Activated CD8-positive, alpha-beta memory T cell treated with anti-CD3 and anti-CD28 coated beads, Interleukin-2, amount 10 ng/mL, durations not matched to agents 7 days and 5 days (primary cell): ENCODE results near the gene ZC3H10. TPM values are rescaled to one million over a fixed set of nuclear protein-coding genes. Genes with fewer than 3 reads are reported as not detected.
"Not testable (repeated sequence)": the region's sequence is repeated elsewhere in the genome, so short reads cannot be mapped to it uniquely, and the experiment has no call there.

Experiments used
- ATAC-seq: fragments of 150-1000 bp; cut with Tn5 transposase; one replicate; pipeline ENCODE4 v1.10.0; 2021; ENCODE audit warnings: moderate library complexity
- CTCF ChIA-PET: fragments of 350-600 bp; sonication (Branson Sonifier 250); formaldehyde crosslinking; loops from one replicate; lab custom pipeline; 2021; ENCODE audit warnings: antibody characterized with exemption; lab: Charles Lee
- DNase-seq: peaks from one replicate; pipeline ENCODE4 v3.0.0-alpha.2; 2020
- H3K27ac Mint-ChIP-seq: one replicate; pipeline ENCODE4 v1.8.0; 2021; ENCODE audit warnings: mild to moderate bottlenecking, mixed read lengths
- H3K27me3 Mint-ChIP-seq: one replicate; pipeline ENCODE4 v1.8.0; 2021; ENCODE audit warnings: mixed read lengths
- H3K36me3 Mint-ChIP-seq: one replicate; pipeline ENCODE4 v1.8.0; 2021; ENCODE audit warnings: mild to moderate bottlenecking, mixed read lengths
- H3K4me1 Mint-ChIP-seq: one replicate; pipeline ENCODE4 v1.8.0; 2021; ENCODE audit warnings: mixed read lengths
- H3K4me3 Mint-ChIP-seq: one replicate; pipeline ENCODE4 v1.8.0; 2021; ENCODE audit warnings: mild to moderate bottlenecking, moderate library complexity, mixed read lengths
- H3K9me3 Mint-ChIP-seq: one replicate; pipeline ENCODE4 v1.8.0; 2022; ENCODE audit warnings: low read depth, mixed read lengths
- total RNA-seq, 2 experiments: library from RNA; stranded (reverse); gene quantifications; one replicate each; pipeline ENCODE4 v1.2.3, GENCODE V29; 2021

Gene ZC3H10
- 10 to 100 TPM; 10.3 to 11.7 TPM for total RNA-seq

DNA sequence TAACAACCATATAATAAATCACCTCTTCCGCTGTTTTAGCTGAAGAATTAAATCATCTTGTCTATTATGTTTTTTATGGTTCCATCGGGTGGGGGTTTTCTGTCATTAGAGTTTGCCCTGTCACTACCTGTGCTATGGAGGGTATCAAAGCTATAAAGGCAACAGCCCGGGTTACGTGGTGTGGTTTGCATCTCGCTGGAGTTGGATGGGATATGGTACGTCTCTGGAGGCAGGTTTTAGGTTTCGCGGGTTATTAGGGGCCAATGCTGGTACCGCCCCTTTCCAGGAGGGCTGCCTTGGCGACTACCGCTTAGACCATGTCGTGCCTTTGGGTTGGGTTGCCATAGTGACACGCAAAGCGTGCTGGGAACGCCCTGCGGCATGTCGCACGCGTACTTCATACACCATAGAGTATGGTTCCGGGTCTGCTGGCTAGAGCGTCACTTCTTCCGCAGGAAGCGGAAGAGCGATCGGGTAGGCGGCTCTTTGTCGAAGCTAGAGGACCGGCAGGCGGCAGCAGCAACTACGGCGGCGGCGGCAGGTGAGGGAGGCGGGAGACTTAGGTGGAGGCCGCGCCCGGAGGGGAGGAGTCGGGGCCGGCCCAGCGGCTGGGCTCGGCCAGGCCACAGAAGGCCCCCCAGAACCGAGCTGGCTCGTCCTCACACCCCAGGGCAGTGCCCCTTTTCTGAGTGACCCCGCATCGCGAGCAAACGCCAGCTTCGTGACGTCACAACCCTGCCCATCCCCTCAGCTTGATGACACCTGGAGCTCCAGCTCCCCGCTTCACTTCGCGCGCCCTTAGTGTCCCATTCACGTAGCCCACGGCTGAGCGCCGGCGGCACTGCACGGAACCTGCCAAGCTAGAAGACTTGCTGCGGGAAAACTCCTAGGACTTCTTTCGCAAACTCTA lies at the start of gene ZC3H10:
Gene ZC3H10 (plus strand): TSS at position 489 of the 910 bp plus-strand sequence. CDS start 2,297 bp downstream, outside the sequence.
- Mint-ChIP-seq H3K27me3 (no peaks in the 10 kb centered on the region), H3K4me1 (peaks cover 33% of the 10 kb centered on the region), H3K27ac (peak within 1 kb of the TSS; percentile 98), H3K4me3 (peak within 1 kb of the TSS; percentile 98), H3K36me3 (peaks cover 26% of the 10 kb centered on the region), H3K9me3 (no peaks in the 10 kb centered on the region)
- peak; percentile 100 for DNase-seq
- peak; percentile 79 for ATAC-seq
- CTCF ChIA-PET: interaction anchor here (0.6 to 5.5 kb wide), 40 partner anchors 10 to 519 kb away, joined by 3 to 154 read pairs (median 4); partner anchors contain the start of genes ANKRD52, DNAJC14, ERBB3 and ESYT1

- Mint-ChIP-seq H3K27ac (no peak overlapping the region), H3K9me3 (no peaks in the 10 kb centered on the region), H3K4me3 (no peak overlapping the region), H3K4me1 (peaks cover 3% of the 10 kb centered on the region), H3K36me3 (no peaks in the 10 kb centered on the region), H3K27me3 (peaks cover 6% of the 10 kb centered on the region)
- DNase-seq (no peak), ATAC-seq (no peak)
- CTCF ChIA-PET: interaction anchor here (0.7 to 1.6 kb wide), 3 partner anchors 28 to 1599 kb away, joined by 3 read pairs; no protein-coding TSS in a partner anchor
Observed at GRCh38 chr12:56071648-56072047, 46.4 kb upstream of the ZC3H10 start.

- H3K36me3 Mint-ChIP-seq: no peaks in the 10 kb centered on the region
- no peaks in the 10 kb centered on the region for H3K9me3 Mint-ChIP-seq
- peaks cover 11% of the 10 kb centered on the region for H3K27me3 Mint-ChIP-seq
- ATAC-seq (no peak), DNase-seq (no peak)
- H3K4me3 Mint-ChIP-seq: no peak overlapping the region
- CTCF ChIA-PET: interaction anchor here (0.9 kb wide), 2 partner anchors 15 to 28 kb away, joined by 3 read pairs; no protein-coding TSS in a partner anchor
- H3K4me1 Mint-ChIP-seq: peaks cover 3% of the 10 kb centered on the region
- no peak overlapping the region for H3K27ac Mint-ChIP-seq
Observed at GRCh38 chr12:56074396-56074795, 43.7 kb upstream of the ZC3H10 start.

GRCh38 chr12:56077966-56078365 lies 40.1 kb upstream of the ZC3H10 start:
- Mint-ChIP-seq H3K4me1 (peaks cover 14% of the 10 kb centered on the region), H3K27me3 (peaks cover 23% of the 10 kb centered on the region)
- DNase-seq, H3K36me3 Mint-ChIP-seq, H3K9me3 Mint-ChIP-seq, H3K27ac Mint-ChIP-seq, ATAC-seq, H3K4me3 Mint-ChIP-seq: not testable (repeated sequence)
- CTCF ChIA-PET: interaction anchor here (0.9 to 2.4 kb wide), 7 partner anchors 8 to 40 kb away, joined by 3 to 13 read pairs (median 3); partner anchors contain the start of genes PA2G4 and ZC3H10

- H3K9me3 Mint-ChIP-seq: no peaks in the 10 kb centered on the region
- H3K27ac Mint-ChIP-seq: no peak overlapping the region
- CTCF ChIA-PET: interaction anchor here (0.9 to 3.1 kb wide), 9 partner anchors 7 to 83 kb away, joined by 3 to 13 read pairs (median 7); partner anchors contain the start of genes PA2G4 and ZC3H10
Observed at GRCh38 chr12:56078427-56078826, 39.6 kb upstream of the ZC3H10 start.

DNA sequence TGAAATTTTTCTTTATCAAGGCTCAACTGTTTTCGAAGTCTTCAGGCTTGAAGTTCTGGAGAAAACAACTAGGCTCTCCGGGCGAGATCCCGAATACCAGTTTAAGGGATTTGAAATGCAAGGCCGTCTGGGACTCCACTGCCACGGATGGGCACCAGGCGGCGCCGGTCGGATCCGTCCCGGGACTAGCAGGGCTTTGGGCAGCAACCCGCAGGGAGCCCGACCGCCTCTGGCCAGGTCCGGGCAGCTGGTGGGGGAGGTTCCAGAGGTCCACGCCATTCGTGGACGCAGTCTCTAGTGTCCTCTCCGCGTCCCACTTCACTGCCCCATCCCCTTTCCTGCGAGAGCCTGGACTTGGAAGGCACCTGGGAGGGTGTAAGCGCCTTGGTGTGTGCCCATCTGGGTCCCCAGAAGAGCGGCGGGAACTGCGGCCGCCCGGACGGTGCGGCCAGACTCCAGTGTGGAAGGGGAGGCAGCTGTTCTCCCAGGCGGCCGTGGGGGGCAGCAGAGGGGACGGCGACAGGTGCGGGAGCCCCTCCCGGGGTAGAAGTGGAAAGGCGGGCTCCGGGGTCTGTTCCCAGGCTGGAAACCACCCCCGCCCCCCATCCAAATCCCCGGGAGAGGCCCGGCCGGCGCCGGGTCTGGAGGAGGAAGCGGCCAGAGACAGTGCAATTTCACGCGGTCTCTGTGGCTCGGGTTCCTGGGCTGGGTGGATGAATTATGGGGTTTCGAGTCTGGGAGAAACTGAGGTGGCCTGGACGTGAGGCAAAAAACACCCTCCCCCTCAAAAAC lies 38.9 kb upstream of the ZC3H10 start:
- H3K9me3 Mint-ChIP-seq: no peaks in the 10 kb centered on the region
- DNase-seq: peak; percentile 65
- H3K27ac Mint-ChIP-seq: no peak overlapping the region
- CTCF ChIA-PET: interaction anchor here (0.7 to 3.1 kb wide), 16 partner anchors 11 to 153 kb away, joined by 3 to 13 read pairs (median 4); partner anchors contain the start of genes PA2G4 and ZC3H10
- no peaks in the 10 kb centered on the region for H3K36me3 Mint-ChIP-seq
- peak overlapping the region; percentile 76 for H3K4me3 Mint-ChIP-seq
- H3K4me1 Mint-ChIP-seq: peaks cover 14% of the 10 kb centered on the region
- peak; percentile 74 for ATAC-seq
- H3K27me3 Mint-ChIP-seq: peaks cover 30% of the 10 kb centered on the region

More at GRCh38 chr12:56078427-56078826, 39.6 kb upstream of the ZC3H10 start:
- Mint-ChIP-seq H3K4me3 (peak overlapping the region; percentile 76), H3K4me1 (peaks cover 14% of the 10 kb centered on the region), H3K27me3 (peaks cover 24% of the 10 kb centered on the region), H3K36me3 (no peaks in the 10 kb centered on the region)
- ATAC-seq (no peak), DNase-seq (no peak)

GRCh38 chr12:56079723-56080555 lies 38.1 kb upstream of the ZC3H10 start, which contains the start of gene ERBB3:
Gene ERBB3, plus strand, starts transcription at chr12:56080165. Its CDS starts 136 bp downstream, at chr12:56080301.
- Mint-ChIP-seq H3K27ac (no peak within 1 kb of the TSS), H3K27me3 (peaks cover 30% of the 10 kb centered on the region), H3K9me3 (no peaks in the 10 kb centered on the region), H3K4me3 (peak within 1 kb of the TSS; percentile 76), H3K36me3 (no peaks in the 10 kb centered on the region), H3K4me1 (peaks cover 14% of the 10 kb centered on the region)
- peak; percentile 82 for ATAC-seq
- peak; percentile 76 for DNase-seq
- CTCF ChIA-PET: interaction anchor here (0.8 to 3.1 kb wide), 17 partner anchors 11 to 154 kb away, joined by 3 to 13 read pairs (median 4); partner anchors contain the start of genes PA2G4 and ZC3H10

- Mint-ChIP-seq H3K36me3 (no peaks in the 10 kb centered on the region), H3K27me3 (peaks cover 30% of the 10 kb centered on the region), H3K4me1 (peaks cover 16% of the 10 kb centered on the region), H3K27ac (no peak overlapping the region), H3K4me3 (peak overlapping the region; percentile 76), H3K9me3 (no peaks in the 10 kb centered on the region)
- no peak for ATAC-seq
- DNase-seq: no peak
- CTCF ChIA-PET: interaction anchor here (0.7 to 3.1 kb wide), 8 partner anchors 13 to 342 kb away, joined by 3 to 9 read pairs (median 4); partner anchors contain the start of gene ZC3H10
Observed at GRCh38 chr12:56080556-56081138, 37.4 kb upstream of the ZC3H10 start.

DNA sequence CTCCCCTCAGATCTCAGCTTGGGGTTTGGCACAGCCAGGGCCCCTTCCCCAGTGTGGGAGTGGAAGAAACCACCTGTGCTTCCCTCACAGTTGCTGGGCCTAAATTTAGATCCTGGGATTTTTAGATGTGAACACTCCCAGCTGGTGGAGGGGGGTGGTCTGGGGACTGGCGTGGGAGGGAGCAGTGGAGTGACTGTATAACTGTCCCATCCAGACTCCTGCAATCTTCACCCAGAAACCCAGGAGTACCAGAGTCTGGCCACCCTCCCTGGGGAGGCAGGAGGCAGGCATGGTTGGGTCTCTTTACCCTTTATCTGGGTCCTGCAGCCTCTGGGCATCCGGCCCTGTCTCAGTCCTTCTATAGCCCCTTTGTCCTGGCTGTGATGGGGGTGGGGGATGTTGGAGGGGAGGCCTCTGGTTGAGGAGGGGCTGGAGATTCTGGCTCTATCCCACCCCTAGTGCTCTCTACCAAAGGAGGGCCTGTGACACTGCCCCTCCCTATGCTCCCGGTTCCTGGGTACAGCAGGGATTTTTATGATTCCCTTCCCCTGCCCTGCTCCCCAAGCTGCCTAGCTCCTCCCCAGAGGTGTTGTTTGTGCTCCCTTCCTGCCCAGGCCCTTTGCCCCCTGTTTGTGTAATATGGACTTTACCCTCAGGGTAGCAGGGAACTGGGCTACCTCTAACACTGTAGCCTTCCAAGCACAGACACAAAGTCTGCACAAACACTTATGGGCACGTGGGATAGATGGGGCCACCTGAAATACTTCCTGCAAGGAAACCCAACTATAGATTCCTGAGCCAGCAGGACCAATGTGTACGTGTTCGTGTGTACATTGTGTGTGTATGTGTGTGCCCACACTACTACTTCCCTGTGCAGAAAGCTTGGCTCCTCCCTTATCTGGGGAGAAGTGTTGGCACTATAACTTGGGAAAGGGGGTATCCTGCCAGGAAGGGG lies 36.4 kb upstream of the ZC3H10 start:
- H3K9me3 Mint-ChIP-seq: no peaks in the 10 kb centered on the region
- H3K4me3 Mint-ChIP-seq: no peak overlapping the region
- CTCF ChIA-PET: interaction anchor here (0.7 to 3.1 kb wide), 8 partner anchors 20 to 343 kb away, joined by 3 to 9 read pairs (median 3); partner anchors contain the start of gene ZC3H10

GRCh38 chr12:56082382-56082781 lies 35.7 kb upstream of the ZC3H10 start:
- peaks cover 30% of the 10 kb centered on the region for H3K27me3 Mint-ChIP-seq
- H3K27ac Mint-ChIP-seq: no peak overlapping the region
- no peak overlapping the region for H3K4me3 Mint-ChIP-seq
- ATAC-seq (no peak), DNase-seq (no peak)
- CTCF ChIA-PET: interaction anchor here (1.2 to 1.3 kb wide), 2 partner anchors 20 to 36 kb away, joined by 3 read pairs; partner anchors contain the start of gene ZC3H10
- H3K36me3 Mint-ChIP-seq: no peaks in the 10 kb centered on the region
- peaks cover 16% of the 10 kb centered on the region for H3K4me1 Mint-ChIP-seq
- H3K9me3 Mint-ChIP-seq: no peaks in the 10 kb centered on the region

More for the DNA sequence above, 36.4 kb upstream of the ZC3H10 start:
- no peak for DNase-seq
- H3K27ac Mint-ChIP-seq: no peak overlapping the region
- H3K4me1 Mint-ChIP-seq: peaks cover 16% of the 10 kb centered on the region
- ATAC-seq: no peak
- H3K36me3 Mint-ChIP-seq: no peaks in the 10 kb centered on the region
- H3K27me3 Mint-ChIP-seq: peaks cover 30% of the 10 kb centered on the region

DNA sequence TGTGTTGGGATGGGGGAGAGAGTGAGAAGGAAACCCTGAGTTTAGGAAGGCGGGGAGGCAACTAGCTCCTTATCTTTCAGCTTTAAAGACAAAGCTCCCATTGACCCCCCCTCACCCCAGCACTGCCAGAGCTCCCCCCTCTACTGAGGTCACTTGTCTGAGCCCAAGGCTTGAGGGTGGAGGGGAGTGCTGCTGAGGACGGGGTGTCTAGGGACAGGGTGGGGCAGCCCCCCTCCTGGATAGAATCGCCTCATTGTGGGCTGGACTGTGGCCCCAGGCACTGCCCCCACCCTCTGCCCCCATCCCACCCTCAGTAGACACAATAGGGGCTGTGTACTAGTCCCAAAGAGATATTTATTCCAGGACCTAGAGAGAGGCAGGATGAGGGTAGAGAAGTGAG lies 35.1 kb upstream of the ZC3H10 start:
- CTCF ChIA-PET: interaction anchor here (1.2 to 3.5 kb wide), 3 partner anchors 19 to 36 kb away, joined by 3 to 15 read pairs (median 3); partner anchors contain the start of gene ZC3H10
- Mint-ChIP-seq H3K27me3 (peaks cover 30% of the 10 kb centered on the region), H3K27ac (no peak overlapping the region), H3K4me3 (no peak overlapping the region), H3K4me1 (peaks cover 16% of the 10 kb centered on the region), H3K36me3 (no peaks in the 10 kb centered on the region), H3K9me3 (no peaks in the 10 kb centered on the region)
- no peak for ATAC-seq
- DNase-seq: no peak
